ENCODE data around the gene MAFG.
A peak's percentile ranks its signal among the peaks of the same experiment; 100 is the strongest.

Gene MAFG

GRCh38 chr17:81955756-81956544 is 28.4 kb upstream of the MAFG start:
- ChIA-PET CTCF (interaction anchor here (0.6 kb wide), 1 partner anchor 82 kb away, joined by 6 read pairs; the partner anchor contains the start of gene DCXR), POLR2A (no interaction called here)
- no peaks in the 10 kb centered on the region for H3K36me3 ChIP-seq (ENCODE audit: control insufficient read depth in 2 of 2, insufficient read depth in 1 of 2, low read length in 2 of 2)
- no peak overlapping the region for H3K27ac ChIP-seq (ENCODE audit: extremely low read depth, low read depth, low read length)
- no peaks in the 10 kb centered on the region for H3K9me3 ChIP-seq (ENCODE audit: control insufficient read depth, insufficient read depth, low read depth, low read length)
- H3K4me3 ChIP-seq (ENCODE audit: low read depth, low read length) = no peak overlapping the region
- TF ChIP-seq ZIC2 (tag by site-specific recombination; IDR thresholded peaks at IDR 0.05) = 0 out of 2 replicates have a peak, but pooled peaks have one; percentile 13
- no peak for TF ChIP-seq ZNF600 (tag by site-specific recombination; IDR thresholded peaks at IDR 0.05)
- H3K4me1 ChIP-seq (ENCODE audit: control insufficient read depth, insufficient read depth, low read length) = peaks cover 4% of the 10 kb centered on the region; the same call in 1 of the 2 replicates

- CTCF ChIA-PET = interaction anchor here (0.6 to 2.6 kb wide), 6 partner anchors 38 to 151 kb away, joined by 3 to 12 read pairs (median 4); partner anchors contain the start of genes DCXR and SIRT7
- Histone ChIP-seq H3K9me3 (ENCODE audit: control insufficient read depth, insufficient read depth, low read depth, low read length) (no peaks in the 10 kb centered on the region), H3K27ac (ENCODE audit: extremely low read depth, low read depth, low read length) (no peak overlapping the region), H3K36me3 (ENCODE audit: control insufficient read depth in 2 of 2, insufficient read depth in 1 of 2, low read length in 2 of 2) (no peaks in the 10 kb centered on the region), H3K4me1 (ENCODE audit: control insufficient read depth, insufficient read depth, low read length) (peaks cover 3% of the 10 kb centered on the region; the same call in 1 of the 2 replicates), H3K4me3 (ENCODE audit: low read depth, low read length) (no peak overlapping the region)
- POLR2A ChIA-PET = interaction anchor here (2.1 kb wide), 1 partner anchor 82 kb away, joined by 10 read pairs; the partner anchor contains the start of gene DCXR
- TF ChIP-seq ZEB2 (tag by site-specific recombination; IDR thresholded peaks at IDR 0.05) (no peak), ZNF211 (tag by site-specific recombination; IDR thresholded peaks at IDR 0.05; ENCODE audit: low read depth) (no peak), ZNF324 (tag by site-specific recombination; IDR thresholded peaks at IDR 0.05) (no peak), ZNF26 (tag by site-specific recombination; IDR thresholded peaks at IDR 0.05) (no peak), ZNF292 (tag by site-specific recombination; IDR thresholded peaks at IDR 0.05; ENCODE audit: borderline replicate concordance, low read depth) (no peak), SP3 (tag by site-specific recombination; IDR thresholded peaks at IDR 0.05) (no peak), ZNF155 (tag by site-specific recombination; IDR thresholded peaks at IDR 0.05) (no peak), ZNF76 (tag by site-specific recombination; IDR thresholded peaks at IDR 0.05; ENCODE audit: borderline replicate concordance, low read depth) (no peak), ZNF830 (tag by site-specific recombination; IDR thresholded peaks at IDR 0.05; ENCODE audit: low read depth) (no peak)
Measured at GRCh38 chr17:81955058-81955681, 27.6 kb upstream of the MAFG start.

- Histone ChIP-seq H3K27ac (ENCODE audit: extremely low read depth, low read depth, low read length) (no peak overlapping the region), H3K4me1 (ENCODE audit: control insufficient read depth, insufficient read depth, low read length) (no peaks in the 10 kb centered on the region; the same call in 1 of the 2 replicates), H3K4me3 (ENCODE audit: low read depth, low read length) (no peak overlapping the region), H3K36me3 (ENCODE audit: control insufficient read depth in 2 of 2, insufficient read depth in 1 of 2, low read length in 2 of 2) (no peaks in the 10 kb centered on the region), H3K9me3 (ENCODE audit: control insufficient read depth, insufficient read depth, low read depth, low read length) (no peaks in the 10 kb centered on the region)
- ChIA-PET CTCF (interaction anchor here (0.6 to 2.6 kb wide), 10 partner anchors 24 to 152 kb away, joined by 3 to 12 read pairs (median 4); partner anchors contain the start of gene SIRT7), POLR2A (interaction anchor here (0.6 to 2.1 kb wide), 6 partner anchors 9 to 182 kb away, joined by 3 to 10 read pairs (median 4); partner anchors contain the start of genes CENPX, DCXR and LRRC45)
- no peak for TF ChIP-seq ZNF843 (tag by site-specific recombination; IDR thresholded peaks at IDR 0.05)
- TF ChIP-seq ZBTB6 (tag by site-specific recombination; IDR thresholded peaks at IDR 0.05) = no peak
- TF ChIP-seq ZNF514 (tag by site-specific recombination; IDR thresholded peaks at IDR 0.05) = no peak
- no peak for TF ChIP-seq ZFP37 (tag by site-specific recombination; IDR thresholded peaks at IDR 0.05)
- peak; percentile 80 for TF ChIP-seq ZNF596 (tag by site-specific recombination; IDR thresholded peaks at IDR 0.05)
- peak; percentile 40; the same call in 1 of the 2 replicates for TF ChIP-seq ZNF341 (tag by site-specific recombination; IDR thresholded peaks at IDR 0.05; ENCODE audit: low read depth)
- TF ChIP-seq ZNF214 (tag by site-specific recombination; IDR thresholded peaks at IDR 0.05; ENCODE audit: borderline replicate concordance) = no peak
- TF ChIP-seq KLF9 (tag by site-specific recombination; IDR thresholded peaks at IDR 0.05; ENCODE audit: low read depth) = no peak
- no peak for TF ChIP-seq ZSCAN4 (tag by site-specific recombination; IDR thresholded peaks at IDR 0.05)
- no peak for TF ChIP-seq BCL6B (tag by site-specific recombination; IDR thresholded peaks at IDR 0.05)
- no peak for TF ChIP-seq ZNF112 (tag by site-specific recombination; IDR thresholded peaks at IDR 0.05)
- no peak for TF ChIP-seq ZNF776 (tag by site-specific recombination; IDR thresholded peaks at IDR 0.05; ENCODE audit: borderline replicate concordance)
Measured at GRCh38 chr17:81954131-81955057, 26.9 kb upstream of the MAFG start.
